ENCODE data around the gene PGGHG.
"Not testable (repeated sequence)": the region's sequence is repeated elsewhere in the genome, so short reads cannot be mapped to it uniquely, and the experiment has no call there.

The PGGHG gene

DNA sequence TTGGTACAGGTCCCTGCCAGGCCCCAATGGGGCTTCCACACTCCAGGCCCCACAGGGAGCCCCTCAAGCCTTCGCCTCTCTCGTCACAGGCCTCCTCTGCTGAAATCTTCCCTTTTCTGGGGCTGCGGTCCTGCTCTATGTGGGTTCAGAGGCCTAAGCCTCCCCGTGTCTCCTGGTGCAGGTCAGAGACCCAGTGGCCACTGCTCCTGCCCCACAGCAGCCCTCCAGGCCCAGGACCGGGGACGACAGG, 37.6 kb downstream of the PGGHG start:
- no peak for DNase-seq (ENCODE audit: extremely low spot score, insufficient read length, low read depth)
- no peak for FAIRE-seq

DNA sequence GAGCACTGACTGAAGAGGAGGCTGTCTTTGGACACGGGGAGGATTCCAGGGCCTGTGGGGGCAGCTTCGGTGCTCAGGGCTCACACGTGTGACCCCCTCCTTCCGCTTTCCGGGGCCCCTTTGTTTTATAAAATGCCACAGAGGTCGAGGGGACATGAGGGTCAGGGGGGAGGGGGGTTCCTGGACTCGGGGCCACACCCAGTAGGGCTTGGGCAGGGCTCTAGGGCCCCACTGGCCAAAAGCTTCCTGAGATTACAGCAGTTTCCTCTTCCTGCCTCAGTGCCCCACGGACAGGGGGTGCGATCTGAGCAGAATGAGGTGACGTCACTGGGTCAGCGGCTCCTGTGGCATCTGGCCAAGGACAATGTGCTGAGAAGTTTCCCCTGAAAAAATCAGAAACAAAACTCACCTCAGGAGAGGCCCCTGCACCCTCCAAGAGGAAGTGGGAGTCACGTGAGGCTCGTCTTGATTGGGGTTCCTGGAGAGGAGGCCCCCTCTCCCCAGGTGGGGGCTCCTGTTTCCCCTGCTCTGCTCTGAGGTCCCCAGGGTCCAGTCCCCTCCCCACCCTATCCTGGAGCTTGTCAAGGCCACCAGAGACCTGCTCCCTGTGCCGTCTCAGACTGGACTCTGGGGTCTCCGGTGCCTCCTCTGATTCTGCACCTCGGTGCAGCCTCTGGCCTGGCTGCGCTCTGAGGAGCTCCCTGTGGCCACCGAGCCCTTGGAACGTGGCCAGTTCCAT, 38.1 kb downstream of the PGGHG start:
- DNase-seq (ENCODE audit: extremely low spot score, insufficient read length, low read depth) = peak; percentile 65
- peak; percentile 98 for FAIRE-seq

DNA sequence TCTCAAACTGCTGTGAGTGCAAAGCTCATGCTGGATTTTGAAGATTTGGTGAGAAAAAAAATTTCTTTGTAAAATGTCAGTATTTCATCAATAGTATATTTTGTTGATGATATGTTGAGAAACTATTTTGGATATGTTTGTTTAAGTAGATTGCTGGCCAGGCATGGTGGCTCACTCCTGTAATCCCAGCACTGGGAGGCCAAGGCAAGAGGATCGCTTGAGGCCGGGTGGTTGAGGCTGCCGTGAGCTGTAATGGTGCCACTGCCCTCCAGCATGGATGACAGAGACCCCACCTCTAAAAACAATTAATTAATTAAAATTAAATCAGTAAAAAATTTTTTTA, 38.6 kb downstream of the PGGHG start:
- FAIRE-seq = no peak
- no peak for DNase-seq (ENCODE audit: extremely low spot score, insufficient read length, low read depth)

DNA sequence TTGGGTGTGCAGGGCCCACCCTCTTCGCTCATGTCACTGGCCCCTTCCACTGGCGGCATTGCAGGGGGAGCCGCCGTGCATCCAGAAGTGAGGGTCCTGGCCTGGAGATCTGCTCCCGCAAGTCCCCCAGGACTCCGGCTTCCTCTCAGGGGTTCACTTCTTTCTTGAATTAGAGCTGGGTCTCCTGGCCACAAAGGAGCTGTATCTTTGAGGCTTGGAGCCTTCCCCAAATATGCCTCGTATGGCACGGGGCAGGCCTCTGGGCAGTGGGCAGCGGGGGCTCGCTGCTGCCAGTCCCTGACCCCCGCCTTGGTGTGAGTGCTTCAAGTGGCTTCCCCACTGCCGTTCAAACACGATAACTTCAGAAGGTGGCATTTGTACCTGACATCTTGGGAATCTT, 39.1 kb downstream of the PGGHG start:
- no peak for FAIRE-seq
- DNase-seq (ENCODE audit: extremely low spot score, insufficient read length, low read depth) = no peak

DNA sequence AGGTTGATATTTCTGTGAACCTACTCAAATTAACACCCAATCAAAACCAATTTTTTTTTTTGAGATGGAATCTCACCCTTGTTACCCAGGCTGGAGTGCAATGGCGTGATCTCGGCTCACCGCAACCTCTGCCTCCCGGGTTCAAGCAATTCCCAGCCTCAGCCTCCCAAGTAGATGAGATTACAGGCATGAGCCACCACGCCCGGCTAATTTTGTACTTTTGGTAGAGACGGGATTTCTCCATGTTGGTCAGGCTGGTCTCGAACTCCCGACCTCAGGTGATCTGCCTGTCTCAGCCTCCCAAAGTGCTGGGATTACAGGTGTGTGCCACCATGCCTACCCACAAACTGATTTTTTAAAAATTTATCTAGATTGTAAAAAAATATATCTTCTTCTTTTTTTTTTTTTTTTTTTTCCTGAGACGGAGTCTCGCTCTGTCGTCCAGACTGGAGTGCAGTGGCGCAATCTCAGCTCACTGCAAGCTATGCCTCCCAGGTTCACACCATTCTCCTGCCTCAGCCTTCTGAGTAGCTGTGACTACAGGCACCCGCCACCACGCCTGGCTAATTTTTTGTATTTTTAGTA, 39.7 kb downstream of the PGGHG start:
- not testable (repeated sequence) for FAIRE-seq; DNase-seq (ENCODE audit: extremely low spot score, insufficient read length, low read depth)

DNA sequence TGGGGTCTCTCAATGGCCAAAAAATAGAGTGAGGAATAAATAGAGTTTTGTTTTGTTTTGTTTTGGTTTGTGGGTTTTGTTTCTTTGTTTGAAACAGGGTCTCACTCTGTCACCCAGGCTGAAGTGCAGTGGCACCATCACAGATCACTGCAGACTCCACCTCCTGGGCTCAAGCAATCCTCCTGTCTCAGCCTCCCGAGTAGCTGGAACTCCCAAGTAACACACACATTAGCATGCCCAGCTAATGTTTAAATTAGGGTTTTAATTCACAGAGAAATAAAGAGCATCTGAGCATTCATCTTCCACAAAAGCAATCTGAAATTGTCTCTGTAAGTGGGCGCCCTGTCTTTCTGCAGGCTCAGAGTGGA, 40.9 kb downstream of the PGGHG start:
- FAIRE-seq (no peak), DNase-seq (ENCODE audit: extremely low spot score, insufficient read length, low read depth) (no peak)

DNA sequence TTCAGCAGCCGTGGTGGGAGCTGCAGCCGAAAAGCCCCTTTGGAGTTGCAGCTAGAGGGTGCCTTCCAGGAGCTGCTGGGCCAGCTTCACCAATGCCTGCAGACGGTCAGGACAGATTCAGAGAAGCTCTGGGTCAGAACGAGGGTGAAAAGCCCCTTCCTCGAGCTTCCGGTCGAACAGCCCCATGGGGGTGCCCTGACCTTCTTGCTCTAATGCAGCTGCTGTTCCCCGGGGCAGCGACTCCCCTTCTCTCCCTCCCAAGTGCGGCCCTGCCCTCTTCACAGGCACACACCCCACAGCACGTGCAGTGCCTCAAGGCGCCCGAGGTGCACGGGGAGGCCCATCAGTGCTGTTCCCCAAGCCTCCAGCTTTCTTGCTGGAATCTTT, 41.4 kb downstream of the PGGHG start:
- FAIRE-seq = no peak
- DNase-seq (ENCODE audit: extremely low spot score, insufficient read length, low read depth) = no peak

DNA sequence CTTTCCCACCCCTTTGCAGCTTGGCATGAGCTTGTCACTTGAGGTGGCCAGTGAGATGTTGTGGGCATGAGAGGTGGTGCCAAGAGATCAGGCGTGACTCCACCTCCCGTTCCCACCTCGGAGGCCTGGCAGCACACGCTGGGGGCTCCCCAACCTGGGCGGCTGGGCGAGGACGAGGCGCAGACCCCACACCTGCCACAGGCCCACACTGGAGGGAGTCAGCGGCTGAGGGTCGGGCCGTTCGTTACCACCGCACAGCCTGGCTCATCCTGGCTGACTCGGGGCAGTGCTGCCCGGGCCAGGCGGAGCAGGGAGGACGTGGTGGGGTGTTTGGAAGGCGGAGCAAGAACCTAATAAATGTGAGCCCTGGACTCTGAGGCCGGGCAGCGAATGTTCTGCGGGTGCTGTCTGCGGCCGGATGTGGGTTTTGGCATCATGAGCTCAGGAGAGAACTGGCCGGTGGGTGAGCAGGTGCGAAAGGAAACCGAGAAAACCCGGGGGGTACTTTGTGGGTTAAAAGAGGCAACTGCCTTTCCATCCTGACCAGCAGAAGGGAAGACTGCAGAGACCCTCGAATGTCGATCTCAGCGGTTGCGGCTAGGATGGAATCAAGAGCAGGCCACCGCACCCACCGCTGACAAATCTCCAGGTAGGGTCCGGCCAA, 41.9 kb downstream of the PGGHG start:
- FAIRE-seq = peak; percentile 86
- no peak for DNase-seq (ENCODE audit: extremely low spot score, insufficient read length, low read depth)

DNA sequence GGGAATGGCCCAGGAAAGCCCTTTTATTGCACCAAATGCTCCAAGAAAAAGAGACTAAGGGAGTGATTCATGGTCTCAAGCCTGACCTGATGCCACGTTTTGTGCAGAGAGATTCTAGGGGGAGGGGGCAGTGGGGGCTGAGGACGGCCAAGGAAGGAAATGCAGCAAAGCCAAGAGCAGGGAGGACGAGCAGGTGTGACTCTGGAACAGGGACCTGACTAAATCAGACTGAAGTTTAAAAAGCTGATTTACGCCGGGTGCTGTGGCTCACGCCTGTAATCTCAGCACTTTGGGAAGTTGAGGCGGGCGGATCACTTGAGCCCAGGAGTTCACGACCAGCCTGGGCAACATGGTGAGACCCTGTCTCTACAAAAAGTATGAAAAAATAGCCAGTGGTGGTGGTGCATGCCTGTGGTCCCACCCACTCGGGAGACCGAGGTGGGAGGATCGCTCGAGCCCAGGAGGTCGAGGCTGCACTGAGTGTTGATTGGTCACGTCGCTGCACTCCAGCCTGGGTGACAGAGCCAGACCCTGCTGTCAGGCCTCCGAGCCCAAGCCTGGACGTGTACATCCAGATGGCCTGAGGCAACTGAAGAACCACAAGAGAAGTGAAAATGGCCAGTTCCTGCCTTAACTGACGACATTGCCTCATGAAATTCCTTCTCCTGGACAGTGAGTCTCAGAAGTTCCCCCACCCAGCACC, 42.6 kb downstream of the PGGHG start:
- no peak for FAIRE-seq
- no peak for DNase-seq (ENCODE audit: extremely low spot score, insufficient read length, low read depth)

DNA sequence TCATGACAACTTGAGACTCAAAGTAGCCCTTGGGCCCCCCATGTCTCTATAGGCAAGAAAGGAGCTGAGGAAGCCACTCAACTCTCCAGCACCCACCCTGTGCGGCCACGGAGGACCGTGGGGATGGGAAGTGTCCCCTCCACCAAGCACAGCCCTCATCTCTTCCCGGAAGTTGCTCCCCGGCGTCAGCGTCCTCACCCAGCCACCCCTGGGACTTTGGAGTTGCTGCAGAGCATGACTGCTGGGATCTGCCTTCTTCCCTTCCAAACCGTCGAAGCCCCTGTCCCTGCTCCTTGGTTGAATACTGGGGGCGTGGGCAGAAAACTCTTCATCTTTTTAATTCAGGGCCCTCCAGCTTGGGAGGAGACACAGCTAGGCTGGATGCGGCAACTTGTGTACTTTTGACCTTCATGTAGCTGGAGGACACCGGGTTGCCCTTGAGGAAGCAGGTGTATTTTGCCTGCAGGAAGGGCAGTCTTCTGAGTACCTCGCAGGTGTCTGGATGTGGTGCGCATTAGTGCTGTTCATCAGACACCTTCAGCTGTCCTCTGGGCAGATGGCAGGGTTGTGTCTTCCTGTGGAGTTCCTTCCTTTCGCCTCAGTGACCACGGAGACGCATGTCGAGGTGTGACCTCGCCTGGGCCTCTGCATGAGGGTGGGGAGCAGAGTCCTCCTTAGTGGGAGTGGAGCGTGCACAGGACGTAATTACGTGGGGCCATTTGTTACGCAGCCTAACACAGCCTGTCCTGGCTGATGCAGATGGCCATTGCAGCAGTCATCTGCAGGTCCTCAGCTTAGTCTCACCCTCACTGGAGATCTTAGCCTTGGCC, 43.9 kb downstream of the PGGHG start:
- FAIRE-seq = no peak
- DNase-seq (ENCODE audit: extremely low spot score, insufficient read length, low read depth) = no peak

DNA sequence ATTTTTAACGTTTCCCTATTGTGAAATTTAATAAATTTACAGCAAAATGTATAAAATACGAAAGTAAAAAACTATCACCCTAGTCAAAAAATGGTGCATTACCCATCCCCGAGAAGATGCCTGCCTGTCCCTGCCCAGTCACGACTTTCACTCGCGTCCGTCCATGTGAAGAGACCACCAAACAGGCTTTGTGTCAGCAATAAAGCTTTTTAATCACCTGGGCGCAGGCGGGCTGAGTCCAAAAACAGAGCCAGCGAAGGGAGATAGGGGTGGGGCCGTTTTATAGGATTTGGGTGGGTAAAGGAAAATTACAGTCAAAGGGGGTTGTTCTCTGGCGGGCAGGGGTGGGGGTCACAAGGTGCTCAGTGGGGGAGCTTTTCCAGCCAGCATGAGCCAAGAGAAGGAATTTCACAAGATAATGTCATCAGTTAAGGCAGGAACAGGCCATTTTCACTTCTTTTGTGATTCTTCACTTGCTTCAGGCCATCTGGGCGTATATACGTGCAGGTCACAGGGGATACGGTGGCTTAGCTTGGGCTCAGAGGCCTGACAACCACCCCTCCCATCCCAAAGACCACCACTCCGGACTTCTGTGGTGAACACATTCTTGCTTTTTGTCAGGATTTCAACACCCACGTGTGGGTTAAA, 44.8 kb downstream of the PGGHG start:
- DNase-seq (ENCODE audit: extremely low spot score, insufficient read length, low read depth); FAIRE-seq: not testable (repeated sequence)

DNA sequence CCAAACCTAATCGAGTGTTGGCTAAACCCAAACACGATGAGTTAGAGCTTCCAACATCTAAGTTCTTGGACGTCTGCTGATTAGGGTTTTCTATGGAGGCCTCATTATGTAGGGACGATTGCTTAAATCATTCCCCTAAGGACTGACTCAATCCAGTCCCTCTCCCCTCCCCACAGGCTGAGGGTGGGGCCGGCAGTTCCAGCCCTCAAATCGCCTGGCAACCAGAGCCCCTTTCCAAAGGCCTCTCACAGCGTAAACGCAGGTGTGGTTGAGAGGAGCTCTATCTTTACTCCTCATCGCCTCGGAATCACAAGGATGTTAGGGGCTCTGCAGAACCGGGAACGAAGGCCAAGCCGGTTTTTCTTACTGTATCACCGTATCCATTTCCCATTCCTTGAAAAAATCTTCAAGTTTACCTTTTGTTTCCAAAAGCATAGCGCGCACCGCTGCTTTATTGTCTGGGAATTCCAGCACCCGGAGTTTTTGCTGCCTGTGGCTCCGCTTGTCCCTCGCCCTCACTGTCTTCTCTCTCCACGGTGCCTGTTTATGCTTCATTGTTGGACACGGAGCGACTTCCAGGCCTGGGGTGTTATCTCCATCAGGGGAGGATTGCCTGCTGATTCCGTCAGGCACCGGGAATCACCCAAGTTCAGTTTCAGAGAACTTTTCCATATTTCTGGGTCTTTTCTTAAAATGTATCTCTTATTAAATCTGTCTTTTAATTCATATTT, 45.5 kb downstream of the PGGHG start:
- DNase-seq (ENCODE audit: extremely low spot score, insufficient read length, low read depth) (no peak), FAIRE-seq (no peak)

DNA sequence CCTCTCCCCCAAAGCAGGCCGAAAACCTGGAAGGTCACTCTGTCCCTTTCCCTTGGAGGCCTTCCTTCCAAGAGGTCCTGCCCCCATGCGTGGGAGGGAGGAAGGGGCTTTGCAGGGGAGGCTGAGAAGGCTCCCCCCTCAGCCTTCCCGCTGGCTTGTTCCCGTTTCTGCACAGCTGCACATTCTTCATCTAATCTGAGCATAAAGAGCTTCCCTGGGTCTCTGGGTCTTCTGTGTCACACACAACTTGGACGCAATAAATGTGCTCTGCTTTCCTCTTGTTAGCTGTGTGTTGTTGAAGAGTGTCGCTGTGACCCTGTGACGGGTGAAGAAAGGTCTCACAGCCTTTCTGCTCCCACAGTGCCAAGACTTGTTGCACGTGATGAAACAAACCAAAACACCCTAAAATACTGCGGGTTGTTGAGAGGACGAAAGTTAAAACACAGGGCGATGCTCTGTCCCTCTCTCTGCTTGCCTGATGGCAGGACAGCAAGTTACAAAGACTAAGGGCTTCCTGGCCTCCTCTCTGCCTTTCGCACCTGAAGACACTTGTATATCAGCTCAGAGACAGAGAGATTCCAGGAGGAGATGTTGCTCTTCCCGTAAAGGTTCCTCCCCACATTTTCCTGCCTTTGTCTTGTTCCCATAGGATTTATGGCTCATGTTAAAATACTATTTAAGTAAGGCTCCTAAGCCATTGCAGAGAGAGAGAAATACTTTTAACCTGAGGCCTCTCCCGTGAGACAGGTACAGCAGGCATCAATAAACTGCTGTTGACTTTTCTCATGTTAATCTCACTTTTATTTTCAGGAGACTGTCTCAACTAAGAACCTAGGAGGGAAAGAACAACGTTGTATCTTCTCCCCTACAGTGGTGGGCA, 47.1 kb downstream of the PGGHG start:
- DNase-seq (ENCODE audit: extremely low spot score, insufficient read length, low read depth) = no peak
- FAIRE-seq = no peak

DNA sequence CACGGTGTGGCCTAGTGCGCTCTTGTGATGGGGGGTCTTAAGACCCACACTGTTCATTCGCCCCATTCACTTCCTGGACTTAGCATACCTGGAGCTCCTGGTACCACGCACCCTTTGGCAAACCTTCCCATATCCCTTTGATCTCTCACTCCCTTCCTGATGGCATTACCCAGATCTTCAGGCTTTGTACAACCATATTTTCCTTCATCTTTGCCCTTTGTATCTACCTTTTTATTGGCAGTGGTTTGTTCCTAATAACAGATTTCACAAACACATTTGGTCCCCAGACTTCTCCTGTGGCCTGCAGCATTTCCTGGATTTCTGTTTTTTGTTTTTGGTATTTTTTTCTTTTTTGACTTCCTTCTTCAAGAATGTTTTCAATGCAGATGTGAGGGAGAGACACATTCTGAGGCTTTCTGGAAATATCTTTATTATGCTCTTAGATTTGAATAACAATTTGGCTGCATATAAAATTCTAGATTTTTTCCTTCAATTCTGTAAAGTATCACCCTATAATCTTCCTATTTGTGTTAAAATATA, 47.8 kb downstream of the PGGHG start:
- FAIRE-seq (no peak), DNase-seq (ENCODE audit: extremely low spot score, insufficient read length, low read depth) (no peak)

DNA sequence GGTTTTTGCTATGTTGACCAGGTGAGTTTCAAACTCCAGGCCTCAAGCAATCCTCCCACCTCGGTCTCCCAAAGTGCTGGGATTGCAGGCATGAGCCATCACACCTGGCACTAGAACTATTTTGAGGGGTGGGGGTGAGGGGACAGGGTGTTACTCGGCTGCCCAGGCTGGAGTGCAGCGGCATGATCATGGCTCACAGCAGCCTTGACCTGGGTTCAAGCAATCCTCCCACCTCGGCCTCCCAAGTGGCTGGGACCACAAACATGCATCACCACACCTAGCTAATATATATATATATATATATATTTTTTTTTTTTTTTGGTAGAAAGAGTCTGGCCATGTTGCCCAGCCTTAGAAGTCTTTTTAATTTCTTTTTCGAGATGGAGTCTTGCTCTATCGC, 48.8 kb downstream of the PGGHG start:
- no peak for DNase-seq (ENCODE audit: extremely low spot score, insufficient read length, low read depth)
- no peak for FAIRE-seq

DNA sequence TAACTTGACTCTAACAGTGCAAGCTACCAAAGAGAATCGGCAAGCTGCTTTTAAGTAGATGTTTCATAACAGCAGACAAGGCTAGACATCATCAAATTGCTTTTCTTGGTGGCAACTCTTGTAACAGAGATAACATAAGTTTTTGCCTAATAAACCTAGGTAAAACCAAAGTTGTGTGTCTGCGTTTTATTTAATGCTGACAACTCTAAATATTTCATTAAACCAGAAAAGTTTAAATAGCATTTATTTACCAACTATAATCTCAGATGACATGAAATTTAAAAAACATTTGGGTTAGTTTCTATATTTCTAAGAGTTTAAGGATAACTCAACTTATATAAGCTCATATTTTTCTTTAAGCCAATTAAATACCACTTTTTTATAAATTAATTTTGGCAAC, 51.0 kb downstream of the PGGHG start:
- FAIRE-seq = no peak
- no peak for DNase-seq (ENCODE audit: extremely low spot score, insufficient read length, low read depth)

DNA sequence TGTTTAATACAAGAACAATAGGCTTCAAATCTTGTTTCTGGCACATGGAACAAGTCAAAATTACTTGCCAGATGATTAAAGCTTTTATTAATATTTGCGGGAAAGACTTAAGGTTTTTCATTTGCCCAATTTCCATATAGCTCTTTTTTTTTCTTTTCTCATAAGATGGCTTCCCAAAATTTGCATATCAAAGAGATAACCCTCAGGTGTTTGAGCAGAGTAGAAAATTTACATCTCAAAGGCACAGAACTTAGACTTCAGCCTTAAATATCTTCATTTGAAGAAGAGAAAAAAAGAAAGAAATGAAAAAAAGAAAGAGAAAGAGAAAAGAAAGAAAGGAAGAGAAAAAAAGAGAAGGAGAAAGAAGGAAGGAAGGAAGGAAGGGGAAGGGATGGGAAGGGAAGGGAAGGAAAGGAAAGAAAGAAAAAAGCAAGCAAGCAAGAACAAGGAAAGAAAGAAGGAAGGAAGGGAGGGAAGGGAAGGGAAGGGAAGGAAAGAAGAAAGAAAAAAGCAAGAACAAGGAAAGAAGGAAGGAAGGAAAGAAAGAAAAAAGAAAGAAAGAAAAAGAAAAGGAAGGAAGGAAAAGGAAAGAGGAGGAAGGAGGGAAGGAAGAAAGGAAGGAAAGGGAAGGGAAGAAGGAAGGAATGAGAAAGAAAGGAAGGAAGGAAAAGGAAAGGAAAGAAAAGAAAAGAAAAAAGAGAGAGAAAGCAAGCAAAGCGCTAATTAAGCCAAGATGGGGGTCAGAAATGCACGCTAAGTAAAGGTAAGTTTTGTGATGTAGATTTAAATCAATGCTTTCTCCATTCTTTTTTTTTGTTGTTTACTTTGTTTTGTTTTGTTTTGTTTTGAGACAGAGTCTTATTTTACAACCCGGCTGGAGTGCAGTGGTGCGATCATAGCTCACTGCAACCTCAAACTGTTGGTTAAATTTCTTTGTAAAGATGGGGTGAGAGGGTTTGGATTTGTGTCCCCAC, 51.9 kb downstream of the PGGHG start:
- FAIRE-seq (peak; percentile 59), DNase-seq (ENCODE audit: extremely low spot score, insufficient read length, low read depth) (no peak)

All from GM18507 (cell line).